K562 (cell line): ENCODE results near the gene NELL1. TPM values are rescaled to one million over a fixed set of nuclear protein-coding genes. Genes with fewer than 3 reads are reported as not detected.

Source experiments
- ATAC-seq: fragments of 200-7000 bp; cut with Tn5 transposase; 3 replicates; pipeline ENCODE4 v1.9.1; 2020; ENCODE audit warnings: moderate library complexity
- BruUV-seq: library from RNA; stranded (reverse); fragments of 400-500 nt; replicated peaks from 2 replicates; lab custom pipeline; 2021; lab: Mats Ljungman, UMichigan
- CTCF ChIA-PET: fragments of 300-600 bp; formaldehyde crosslinking; extraction: SDS; loops from one replicate; lab custom pipeline; 2021; ENCODE audit warnings: low intra/inter-chr PET ratio; lab: Yijun Ruan, JAX
- POLR2A ChIA-PET: fragments of 300-600, 350-650 bp; sonication (Branson Sonifier 250); formaldehyde crosslinking; extraction: SDS; loops from one replicate; lab custom pipeline; 2021; ENCODE audit warnings: antibody characterized with exemption, inconsistent platforms; lab: Yijun Ruan, JAX
- DNase-seq, 4 experiments: peaks; one replicate each; pipeline versions ENCODE4 v3.0.0 to v3.0.0-alpha.2; 2011 to 2018; ENCODE audit warnings: low spot score in 3 of 4, mixed read lengths in 3 of 4; ENCODE audit errors: extremely low read depth in 1 of 4
- FAIRE-seq: peaks from 2 replicates; lab custom pipeline; 2011; peaks lifted over from hg19 to GRCh38; lab: Jason Lieb, UNC
- H2AFZ ChIP-seq: 2 replicates; pipeline ENCODE4 v1.6.0; 2011; ENCODE audit warnings: low read depth, low read length, control low read depth, inconsistent platforms
- H3K27ac ChIP-seq: fragments of 200-600 bp; 3 replicates; pipeline ENCODE4 v1.8.0; 2011; ENCODE audit warnings: low read depth, mild to moderate bottlenecking, control low read depth, inconsistent platforms, low read length, moderate library complexity, mixed read lengths; ENCODE audit errors: extremely low read depth
- H3K27me3 ChIP-seq, 2 experiments: fragments of 300-600 bp in 1 of 2; 2 replicates in 1 of 2; 3 replicates in 1 of 2; pipeline versions ENCODE4 v1.6.0 to v1.8.0; 2011; ENCODE audit warnings: inconsistent platforms in 2 of 2, low read length in 2 of 2, mild to moderate bottlenecking in 1 of 2, mixed read lengths in 1 of 2, moderate library complexity in 1 of 2; ENCODE audit not compliant: control insufficient read depth in 2 of 2, insufficient read depth in 2 of 2
- H3K36me3 ChIP-seq: fragments of 300-600 bp; 3 replicates; pipeline ENCODE4 v1.8.0; 2011; ENCODE audit warnings: mild to moderate bottlenecking, low read length, inconsistent platforms; ENCODE audit not compliant: control insufficient read depth, insufficient read depth
- H3K4me1 ChIP-seq, 2 experiments: fragments of 200-600 bp in 1 of 2; replicated peaks in 1 of 2; 2 replicates in 1 of 2; 3 replicates in 1 of 2; pipeline versions ENCODE4 v1.5.1 to v1.8.0; 2011; ENCODE audit warnings: inconsistent platforms in 2 of 2, low read length in 2 of 2, mild to moderate bottlenecking in 1 of 2, mixed read lengths in 1 of 2, moderate library complexity in 1 of 2; ENCODE audit not compliant: control insufficient read depth in 2 of 2, insufficient read depth in 2 of 2
- H3K4me2 ChIP-seq: 2 replicates; pipeline ENCODE4 v1.6.1; 2011; ENCODE audit warnings: low read length, control low read depth, inconsistent platforms, mixed read lengths; ENCODE audit not compliant: insufficient read depth
- H3K4me3 ChIP-seq: fragments of 200-600 bp; sonication (generic), shearing (Covaris generic); 2 replicates; pipeline ENCODE4 v1.5.1; 2016; ENCODE audit warnings: control low read depth, inconsistent platforms
- H3K79me2 ChIP-seq: fragments of 200-600 bp; 3 replicates; pipeline ENCODE4 v1.8.0; 2011; ENCODE audit warnings: low read length, inconsistent platforms; ENCODE audit not compliant: control insufficient read depth, insufficient read depth
- H3K9ac ChIP-seq, 2 experiments: 2 replicates each; pipeline versions ENCODE4 v1.6.0 to v1.6.1; 2011; ENCODE audit warnings: low read depth in 2 of 2, low read length in 2 of 2, control low read depth in 1 of 2, inconsistent platforms in 1 of 2, mild to moderate bottlenecking in 1 of 2, mixed read lengths in 1 of 2; ENCODE audit not compliant: insufficient read depth in 1 of 2
- H3K9me1 ChIP-seq: one replicate; pipeline ENCODE4 v1.6.0; 2011; ENCODE audit warnings: inconsistent platforms, mild to moderate bottlenecking, low read length, moderate library complexity; ENCODE audit not compliant: control insufficient read depth, insufficient read depth
- H3K9me3 ChIP-seq: replicated peaks from 2 replicates; pipeline ENCODE4 v1.5.1; 2011; ENCODE audit warnings: low read depth, low read length, inconsistent platforms; ENCODE audit not compliant: control insufficient read depth, insufficient read depth
- H4K20me1 ChIP-seq: replicated peaks from 2 replicates; pipeline ENCODE4 v1.6.1; 2011; ENCODE audit warnings: low read length, inconsistent platforms, mixed read lengths; ENCODE audit not compliant: control insufficient read depth, insufficient read depth
- ARHGAP35 ChIP-seq: fragments of 450-650 bp; IDR thresholded peaks from 2 replicates; pipeline ENCODE4 v1.6.1; 2018; ENCODE audit not compliant: partially characterized antibody
- BCL6 ChIP-seq: fragments of 250-450 bp; sonication (Bioruptor Pico); IDR thresholded peaks from 2 replicates; pipeline ENCODE4 v1.4.0; 2020
- COPS2 ChIP-seq: fragments of 450-650 bp; conservative IDR thresholded peaks from 2 replicates; pipeline ENCODE4 v1.6.1; 2016; ENCODE audit warnings: mild to moderate bottlenecking, moderate library complexity
- DEAF1 ChIP-seq: fragments of 450-650 bp; formaldehyde crosslinking; IDR thresholded peaks from 2 replicates; pipeline ENCODE4 v1.4.0; 2020; ENCODE audit warnings: mild to moderate bottlenecking, moderate library complexity
- GTF2A2 ChIP-seq: IDR thresholded peaks from 2 replicates; pipeline ENCODE4 v1.6.1; 2016; ENCODE audit warnings: mild to moderate bottlenecking, missing genetic modification characterization, missing compliant biosample characterization
- GTF3C2 ChIP-seq: IDR thresholded peaks from 3 replicates; pipeline ENCODE4 v1.6.1; 2011; ENCODE audit warnings: borderline replicate concordance, mild to moderate bottlenecking, moderate library complexity; ENCODE audit not compliant: insufficient read length; ENCODE audit errors: extremely low read depth
- RAD21 ChIP-seq, 2 experiments: fragments of 250-450 bp in 1 of 2; fragments of 450-650 bp in 1 of 2; sonication (Bioruptor Pico) in 1 of 2; formaldehyde crosslinking in 1 of 2; IDR thresholded peaks in 1 of 2; conservative IDR thresholded peaks in 1 of 2; 2 replicates each; pipeline versions ENCODE4 v1.4.0 to v1.8.0; 2020 to 2022; ENCODE audit warnings: mild to moderate bottlenecking in 2 of 2, moderate library complexity in 1 of 2
- RFX7 ChIP-seq: fragments of 250-450 bp; sonication (Bioruptor Pico); IDR thresholded peaks from 2 replicates; pipeline ENCODE4 v1.5.1; 2021; ENCODE audit warnings: mild to moderate bottlenecking
- THRAP3 ChIP-seq: fragments of 450-650 bp; IDR thresholded peaks from 2 replicates; pipeline ENCODE4 v1.6.1; 2016; ENCODE audit warnings: mild to moderate bottlenecking, inconsistent platforms, borderline replicate concordance
- ZNF280B ChIP-seq: fragments of 250-450 bp; sonication (Bioruptor Pico); IDR thresholded peaks from 2 replicates; pipeline ENCODE4 v1.5.1; 2021; ENCODE audit warnings: mild to moderate bottlenecking
- ZNF444 ChIP-seq: fragments of 250-450 bp; sonication (Bioruptor Pico); IDR thresholded peaks from 2 replicates; pipeline ENCODE4 v1.4.0; 2020; ENCODE audit warnings: mild to moderate bottlenecking, moderate library complexity
- ZNF592 ChIP-seq: fragments of 450-650 bp; IDR thresholded peaks from 2 replicates; pipeline ENCODE4 v1.6.1; 2017; ENCODE audit warnings: antibody characterized with exemption, mild to moderate bottlenecking
- WGBS: fragments of 100-300 bp; shearing (Covaris generic); methylation state at CpG from one replicate; pipeline ENCODE4 v1.1.6; 2016; ENCODE audit warnings: low coverage, mixed read lengths; ENCODE audit not compliant: insufficient coverage; ENCODE audit errors: missing lambda C conversion rate; 5-methylcytosine and 5-hydroxymethylcytosine counted together
- in situ Hi-C: fragments of 300-500 bp; cut with MboI; formaldehyde crosslinking; loops from 4 replicates; pipeline ENCODE4 v1.15.0; 2018; ENCODE audit warnings: inconsistent platforms, mixed read lengths
- intact Hi-C: fragments of 100-400 bp; cut with micrococcal nuclease; formaldehyde crosslinking; loops from 2 replicates; pipeline ENCODE4 v1.14.2; 2022
- polyA plus RNA-seq, 8 experiments: library from polyadenylated mRNA; depleted of rRNA in 4 of 8; stranded (reverse) in 5 of 8; unstranded in 3 of 8; fragments of >200 nt; fragmentation: Nextera tagmentation in 2 of 8; fragmentation: Illumina TruSeq in 1 of 8; extraction: Ambion mirVana in 2 of 8; extraction: Trizol in 1 of 8; gene quantifications; 2 replicates each; pipeline versions ENCODE4 v1.2.1 to v1.2.3, GENCODE V29; 2011 to 2014; ENCODE audit warnings: inconsistent platforms in 1 of 8, missing spikeins in 1 of 8
- total RNA-seq, 7 experiments: library from RNA; depleted of rRNA in 6 of 7; stranded (reverse); fragments of >200 nt in 6 of 7; fragmentation: Illumina TruSeq in 2 of 7; extraction: Trizol in 2 of 7; gene quantifications; 2 replicates each; pipeline versions ENCODE4 v1.2.1 to v1.2.3, GENCODE V29; 2011 to 2021; ENCODE audit warnings: low replicate concordance in 1 of 7

NELL1 gene
- total and polyA plus RNA-seq, 9 of the 15 experiments (the other 6 are each of a cell fraction or from before 2014, with no cell fraction given), result not detected

GRCh38 chr11:20962581-20962980 lies 293.2 kb downstream of the NELL1 start:
- ATAC-seq (no peak), DNase-seq (no peak), FAIRE-seq (no peak)
- CTCF ChIA-PET, result no interaction called here
- Histone ChIP-seq H4K20me1 (no peaks in the 10 kb centered on the region), H3K27ac (no peak overlapping the region), H3K9me3 (no peaks in the 10 kb centered on the region; the same call in 1 of the 2 replicates), H3K4me2 (no peak overlapping the region), H3K9ac (no peak overlapping the region), H3K4me3 (no peak overlapping the region), H2AFZ (no peak overlapping the region), H3K27me3 (no peaks in the 10 kb centered on the region), H3K9me1 (no peaks in the 10 kb centered on the region), H3K4me1 (no peaks in the 10 kb centered on the region), H3K36me3 (no peaks in the 10 kb centered on the region), H3K79me2 (no peaks in the 10 kb centered on the region)
- intact Hi-C loops (no loop called here), in situ Hi-C loops (no loop called here)
- WGBS, result 6% methylated on average over 1 of the region's 1 CpG
- no TSS peak for BruUV-seq
- POLR2A ChIA-PET, result no interaction called here
- TF ChIP-seq ZNF444, result no peak
- TF ChIP-seq THRAP3, result no peak
- TF ChIP-seq ZNF280B (CRISPR knock-in tag), result no peak
- no peak for TF ChIP-seq RFX7 (CRISPR knock-in tag)
- TF ChIP-seq GTF3C2, result no peak
- TF ChIP-seq COPS2, result no peak
- no peak for TF ChIP-seq ARHGAP35
- no peak for TF ChIP-seq GTF2A2 (tag)
- no peak for TF ChIP-seq ZNF592
- no peak for TF ChIP-seq BCL6 (CRISPR knock-in tag)
- no peak for TF ChIP-seq DEAF1 (CRISPR knock-in tag)
- no peak for TF ChIP-seq RAD21 (CRISPR knock-in tag; conservative IDR thresholded peaks at IDR 0.05 in 1 of 2, IDR thresholded peaks at IDR 0.05 in 1 of 2)
